ENCODE data around the gene FAM50A.

Gene FAM50A

DNA sequence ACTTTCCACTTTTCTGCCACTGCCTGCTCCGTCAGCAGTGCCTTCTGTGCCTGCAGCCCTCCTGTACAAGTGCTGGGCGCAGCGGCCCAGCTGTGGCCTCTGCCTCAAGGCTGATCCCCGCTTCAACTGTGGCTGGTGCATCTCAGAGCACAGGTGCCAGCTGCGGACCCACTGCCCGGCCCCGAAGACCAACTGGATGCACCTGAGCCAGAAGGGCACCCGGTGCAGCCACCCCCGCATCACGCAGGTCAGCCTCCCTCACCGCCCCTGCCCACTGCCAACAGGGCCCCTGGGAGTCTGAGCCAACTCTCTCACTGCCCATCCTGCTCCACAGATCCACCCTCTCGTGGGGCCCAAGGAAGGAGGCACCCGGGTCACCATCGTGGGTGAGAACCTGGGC is 21.7 kb downstream of the FAM50A start:
- no peak for DNase-seq (ENCODE audit: low spot score)

GRCh38 chrX:154466036-154466435 is 22.1 kb downstream of the FAM50A start:
- no peak for DNase-seq (ENCODE audit: low spot score)

DNA sequence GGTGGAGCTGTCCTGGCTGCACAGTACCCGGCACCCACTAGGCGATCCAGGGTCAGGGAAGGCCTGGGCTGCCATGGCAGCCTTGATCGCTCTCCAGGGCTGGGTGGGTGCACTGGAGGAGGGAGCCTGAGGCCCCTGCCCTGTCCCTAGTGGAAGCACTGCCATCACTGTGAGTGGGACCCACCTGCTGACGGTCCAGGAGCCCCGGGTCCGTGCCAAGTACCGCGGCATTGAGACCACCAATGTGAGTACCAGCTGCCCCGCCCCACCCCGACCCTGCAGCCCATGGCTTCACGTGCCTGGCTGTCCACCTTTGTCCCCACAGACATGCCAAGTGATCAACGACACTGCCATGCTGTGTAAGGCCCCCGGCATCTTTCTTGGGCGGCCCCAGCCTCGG is 23.0 kb downstream of the FAM50A start:
- DNase-seq (ENCODE audit: low spot score): no peak

DNA sequence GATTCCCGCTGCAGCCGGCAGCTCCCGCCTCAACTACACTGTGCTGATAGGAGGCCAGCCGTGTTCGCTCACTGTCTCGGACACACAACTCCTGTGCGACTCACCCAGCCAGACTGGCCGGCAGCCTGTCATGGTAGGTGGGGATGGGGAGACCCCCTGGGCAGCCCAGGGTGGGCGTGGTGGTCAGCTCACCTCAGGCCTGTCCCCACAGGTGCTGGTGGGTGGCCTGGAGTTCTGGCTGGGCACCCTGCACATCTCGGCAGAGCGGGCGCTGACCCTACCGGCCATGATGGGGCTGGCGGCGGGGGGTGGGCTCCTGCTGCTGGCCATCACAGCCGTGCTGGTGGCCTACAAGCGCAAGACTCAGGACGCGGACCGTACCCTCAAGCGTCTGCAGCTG is 23.6 kb downstream of the FAM50A start:
- DNase-seq (ENCODE audit: low spot score): no peak

DNA sequence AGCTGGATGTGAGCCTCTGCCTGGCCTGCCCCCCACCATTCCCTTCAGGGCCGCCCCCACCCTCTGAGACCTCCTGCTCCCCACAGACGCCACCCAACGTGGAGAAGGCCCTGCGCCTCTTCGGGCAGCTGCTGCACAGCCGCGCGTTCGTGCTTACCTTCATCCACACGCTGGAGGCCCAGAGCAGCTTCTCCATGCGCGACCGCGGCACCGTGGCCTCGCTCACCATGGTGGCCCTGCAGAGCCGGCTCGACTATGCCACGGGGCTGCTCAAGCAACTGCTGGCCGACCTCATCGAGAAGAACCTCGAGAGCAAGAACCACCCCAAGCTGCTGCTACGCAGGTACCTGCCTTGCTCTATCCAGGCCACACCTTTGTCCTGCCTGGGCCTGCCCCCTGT is 24.3 kb downstream of the FAM50A start:
- no peak for DNase-seq (ENCODE audit: low spot score)

DNA sequence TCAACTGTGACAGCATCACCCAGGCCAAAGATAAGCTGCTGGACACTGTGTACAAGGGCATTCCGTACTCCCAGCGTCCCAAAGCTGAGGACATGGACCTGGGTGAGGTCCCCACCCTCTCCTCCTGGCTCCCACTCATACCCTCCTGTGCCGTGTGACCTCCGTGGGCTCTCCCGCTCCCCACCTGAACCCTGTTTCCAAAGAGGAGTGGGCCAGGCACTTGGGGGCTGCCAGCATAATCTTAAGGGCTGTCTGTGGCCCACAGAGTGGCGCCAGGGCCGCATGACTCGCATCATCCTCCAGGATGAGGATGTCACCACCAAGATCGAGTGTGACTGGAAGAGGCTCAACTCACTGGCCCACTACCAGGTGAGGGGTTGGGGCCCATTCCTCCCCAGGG is 25.2 kb downstream of the FAM50A start:
- no peak for DNase-seq (ENCODE audit: low spot score)

DNA sequence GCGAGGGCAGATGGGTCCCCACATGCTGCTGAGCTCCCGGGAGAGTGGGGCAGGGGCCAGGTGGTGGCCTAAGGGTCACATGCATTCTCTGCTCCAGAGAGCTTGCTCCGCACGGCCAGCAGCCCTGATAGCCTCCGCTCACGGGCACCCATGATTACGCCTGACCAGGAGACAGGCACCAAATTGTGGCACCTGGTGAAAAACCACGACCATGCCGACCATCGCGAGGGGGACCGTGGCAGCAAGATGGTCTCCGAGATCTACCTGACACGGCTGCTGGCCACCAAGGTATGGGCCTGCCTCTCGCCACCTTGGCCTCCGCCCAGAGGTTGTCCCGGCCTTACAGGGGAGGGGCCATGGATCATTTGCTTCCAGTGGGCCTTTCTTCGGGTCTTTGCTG is 25.9 kb downstream of the FAM50A start:
- DNase-seq (ENCODE audit: low spot score): no peak

DNA sequence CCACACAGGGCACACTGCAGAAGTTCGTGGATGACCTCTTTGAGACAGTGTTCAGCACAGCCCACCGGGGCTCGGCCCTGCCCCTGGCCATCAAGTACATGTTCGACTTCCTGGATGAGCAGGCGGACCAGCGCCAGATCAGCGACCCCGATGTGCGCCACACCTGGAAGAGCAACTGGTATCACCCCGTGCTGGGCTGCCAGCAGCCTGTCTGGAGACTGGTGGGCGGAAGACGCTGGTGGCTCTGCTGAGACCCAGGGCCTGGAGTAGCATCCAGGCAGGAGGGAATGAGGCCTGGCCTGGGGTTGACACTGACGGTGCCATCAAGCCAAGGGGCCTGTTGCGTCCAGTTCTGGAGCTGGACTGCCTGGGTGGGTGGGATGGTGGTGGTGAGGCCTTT is 26.5 kb downstream of the FAM50A start:
- DNase-seq (ENCODE audit: low spot score): no peak

GRCh38 chrX:154470914-154471568 is 27.1 kb downstream of the FAM50A start:
- no peak for DNase-seq (ENCODE audit: low spot score)

DNA sequence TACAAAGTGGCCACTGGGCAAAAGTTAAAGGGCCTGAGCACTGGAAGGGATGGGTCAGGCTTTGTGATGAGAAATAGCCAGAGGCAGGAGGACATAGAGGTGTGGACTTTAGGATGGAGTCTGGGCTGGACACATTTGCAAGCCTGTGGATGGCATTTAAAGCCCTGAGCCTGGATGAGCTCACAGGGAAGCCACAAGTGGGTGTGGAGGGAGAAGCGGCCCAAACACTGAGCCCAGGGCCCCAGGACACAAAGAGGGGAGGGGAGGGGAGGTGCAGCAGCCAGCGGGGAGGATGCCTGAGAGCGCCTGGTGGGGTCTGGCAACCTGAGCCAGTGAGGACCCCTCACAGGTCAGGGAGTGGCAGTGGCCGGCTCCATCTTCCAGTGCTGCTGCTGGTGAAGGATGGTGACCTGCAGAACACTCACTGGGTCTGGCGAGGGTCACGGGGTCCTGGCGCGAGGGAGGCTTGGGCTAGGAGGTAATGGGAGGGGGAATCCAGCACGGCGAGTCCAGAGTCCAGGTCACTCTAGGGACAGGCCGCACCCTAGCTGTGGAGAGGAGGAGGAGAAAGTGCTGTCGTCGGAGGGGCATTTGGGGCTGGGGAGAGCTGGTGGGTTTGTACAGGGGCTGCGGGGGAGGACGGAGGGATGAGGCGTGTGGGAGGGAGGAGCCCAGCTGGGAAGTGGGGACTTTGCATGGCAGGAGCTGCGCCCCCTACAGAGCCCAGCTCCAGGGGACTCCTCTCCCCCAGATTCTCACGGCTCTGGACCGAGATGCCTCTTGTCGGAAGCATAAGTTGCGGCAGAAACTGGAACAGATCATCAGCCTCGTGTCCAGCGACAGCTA is 28.1 kb downstream of the FAM50A start:
- no peak for DNase-seq (ENCODE audit: low spot score)

DNA sequence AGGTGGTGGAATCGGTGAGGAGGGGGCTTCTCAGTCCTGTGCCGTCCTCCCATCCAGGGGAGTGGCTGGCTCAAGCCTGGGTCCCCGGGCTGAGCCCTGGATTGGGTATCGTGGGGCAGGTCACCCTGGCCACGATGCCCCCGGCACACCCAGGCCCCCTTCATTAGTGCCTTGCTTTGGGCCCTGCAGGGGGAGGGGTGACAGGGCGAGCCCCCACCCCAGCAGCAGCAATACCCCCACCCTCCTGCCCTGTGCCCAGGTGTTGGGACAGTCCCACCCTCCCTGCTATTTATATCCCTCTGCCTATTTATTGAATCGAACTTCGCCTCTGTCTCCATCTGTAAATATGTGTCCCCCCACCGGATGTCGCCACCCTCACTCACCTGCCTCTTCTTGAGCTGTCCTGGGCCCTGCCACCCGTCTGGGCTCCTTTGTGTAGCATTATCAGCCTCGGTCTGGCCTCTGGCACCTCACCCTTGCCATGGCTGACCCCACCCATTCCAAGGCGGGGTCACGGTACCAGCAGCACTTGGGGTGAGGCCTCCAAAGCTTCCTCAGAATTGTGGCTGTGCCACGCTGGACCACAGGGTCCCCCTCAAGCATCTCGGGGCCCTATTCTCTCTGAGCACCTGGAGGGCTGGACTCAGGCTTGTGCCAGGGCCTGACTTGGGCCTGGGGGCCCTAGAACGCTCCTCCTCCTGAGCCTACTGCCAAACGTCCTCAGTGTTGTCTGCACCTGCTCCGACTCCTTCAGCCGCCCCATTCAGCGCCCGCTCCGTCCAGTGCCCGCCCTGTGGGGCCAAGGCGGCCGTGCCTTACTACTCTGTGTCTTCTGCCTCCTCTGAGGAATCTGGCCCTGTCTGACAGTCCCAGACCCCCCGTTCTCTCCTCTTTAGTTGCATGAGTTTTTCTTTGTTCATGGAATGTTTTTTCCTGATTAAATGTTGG is 29.0 kb downstream of the FAM50A start:
- no peak for DNase-seq (ENCODE audit: low spot score)

DNA sequence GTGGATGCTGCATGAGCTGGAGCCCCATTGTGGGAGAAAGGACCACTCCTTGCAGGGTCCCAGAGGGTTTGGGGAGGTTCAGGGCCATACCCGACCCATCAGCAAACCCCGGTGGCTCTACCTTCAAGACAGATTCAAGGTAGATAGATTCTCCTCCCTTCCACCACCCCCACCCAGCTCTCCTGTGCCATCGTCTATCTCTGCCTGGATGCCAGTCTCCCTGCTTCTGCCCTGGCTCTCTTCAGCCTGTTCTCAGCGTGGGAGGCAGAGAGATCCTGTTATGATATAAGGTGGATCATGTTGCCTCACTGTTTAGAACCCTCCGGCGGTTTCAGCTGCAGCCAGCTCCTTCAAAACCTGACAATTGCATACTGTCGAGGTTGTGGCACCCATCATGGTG is 29.7 kb downstream of the FAM50A start:
- no peak for DNase-seq (ENCODE audit: low spot score)

- no peak for DNase-seq (ENCODE audit: low spot score)
Observed at GRCh38 chrX:154476821-154477220, 32.9 kb downstream of the FAM50A start.

DNA sequence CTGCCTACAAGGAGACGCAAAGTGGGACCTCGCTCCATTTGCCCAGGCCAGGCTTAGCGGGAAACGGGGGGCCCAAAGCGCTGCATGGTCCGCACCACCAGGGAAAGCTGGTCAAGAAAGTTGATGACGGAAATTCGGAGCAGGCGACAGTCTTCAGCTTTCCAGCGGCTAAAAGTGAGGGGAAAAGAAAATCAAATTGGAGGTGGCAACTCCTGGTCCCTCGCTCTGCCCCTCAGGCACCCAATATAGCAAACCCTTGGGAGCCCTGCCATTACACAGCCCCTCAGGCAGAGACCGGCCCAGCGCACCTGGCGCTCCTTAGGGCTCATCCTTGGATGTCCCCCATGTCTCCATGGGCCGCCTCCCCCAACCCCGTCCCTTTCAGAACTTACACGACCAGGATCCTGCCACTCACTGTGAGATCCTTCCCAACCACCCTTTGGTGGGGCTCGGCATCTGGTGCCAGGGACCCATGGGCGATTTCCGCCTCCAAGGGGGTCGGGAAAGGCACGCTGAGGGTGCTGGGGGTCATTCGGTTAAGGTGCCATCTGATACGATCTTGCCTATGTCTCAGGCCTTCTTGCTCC is 34.0 kb downstream of the FAM50A start:
- DNase-seq (ENCODE audit: low spot score): no peak

GRCh38 chrX:154478728-154479622 is 35.0 kb downstream of the FAM50A start, which contains the start of gene LAGE3:
Gene LAGE3 (minus strand): TSS chrX:154479281. CDS start chrX:154478915, 366 bp downstream.
- peak; percentile 95 for DNase-seq (ENCODE audit: low spot score)

DNA sequence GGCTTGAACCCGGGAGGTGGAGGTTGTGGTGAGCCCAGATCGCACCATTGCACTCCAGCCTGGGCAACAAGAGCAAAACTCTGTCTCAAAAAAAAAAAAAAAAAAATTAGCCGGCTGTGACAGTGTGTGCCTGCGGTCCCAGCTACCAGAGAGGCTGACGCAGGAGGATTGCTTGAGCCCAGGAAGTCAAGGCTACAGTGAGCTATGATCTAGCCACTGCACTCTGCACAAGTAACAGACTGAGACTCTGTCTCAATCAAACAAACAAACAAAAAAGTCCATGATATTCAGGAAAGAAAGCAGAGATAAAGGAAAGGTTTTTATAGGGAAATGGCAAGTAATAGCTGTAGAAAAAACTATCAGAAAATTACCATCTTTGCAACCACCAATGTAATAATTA is 37.3 kb downstream of the FAM50A start:
- no peak for DNase-seq (ENCODE audit: low spot score)

GRCh38 chrX:154481911-154482601 is 38.1 kb downstream of the FAM50A start:
- DNase-seq (ENCODE audit: low spot score): no peak

DNA sequence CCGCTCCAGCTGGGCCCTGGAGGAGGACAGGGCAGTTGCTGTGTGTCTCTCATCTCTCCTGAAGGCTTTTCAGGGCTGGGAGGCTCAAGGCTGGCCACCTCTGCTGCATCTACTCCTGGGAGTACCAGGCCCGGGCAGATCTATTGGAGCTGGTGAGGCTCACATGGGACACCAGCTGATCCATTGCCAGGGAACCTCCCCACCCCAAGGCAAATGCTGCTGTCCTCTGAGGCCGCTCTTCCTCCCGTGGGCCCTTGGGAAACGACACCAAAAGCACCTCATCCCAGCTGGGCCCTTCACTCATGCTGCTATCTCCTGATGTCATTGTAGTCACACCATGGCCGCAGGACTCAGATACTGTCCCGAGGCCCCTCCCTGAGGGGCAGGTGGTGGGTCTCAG is 38.8 kb downstream of the FAM50A start:
- no peak for DNase-seq (ENCODE audit: low spot score)

DNA sequence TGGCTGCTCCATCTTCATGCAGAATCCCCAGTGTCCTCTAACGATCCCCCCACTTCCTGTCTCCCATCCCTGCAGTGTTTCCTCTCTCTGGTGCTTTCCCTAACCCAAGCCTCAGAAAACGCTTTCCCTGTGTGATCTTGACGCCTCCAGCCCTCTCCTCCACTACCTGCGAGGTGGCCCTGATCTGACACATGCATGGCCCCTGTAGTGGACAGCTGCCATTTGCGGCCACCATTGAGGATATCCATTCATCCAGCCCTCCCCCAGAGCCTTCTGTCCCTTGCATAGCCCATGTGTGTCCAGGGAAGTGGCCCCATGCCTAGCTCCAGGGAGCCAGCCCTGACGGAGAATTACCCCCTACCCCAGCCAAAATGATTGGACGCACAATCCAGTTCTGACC is 39.4 kb downstream of the FAM50A start:
- DNase-seq (ENCODE audit: low spot score): no peak
